K562 (cell line): Measurements from ENCODE around the gene HMCN1. TPM values are rescaled to one million over a fixed set of nuclear protein-coding genes. Genes with fewer than 3 reads are reported as not detected.

Experiments used
- ATAC-seq: fragments of 200-7000 bp; cut with Tn5 transposase; 3 replicates; pipeline ENCODE4 v1.9.1; 2020; ENCODE audit warnings: moderate library complexity
- BruUV-seq: library from RNA; stranded (reverse); fragments of 400-500 nt; replicated peaks from 2 replicates; lab custom pipeline; 2021; lab: Mats Ljungman, UMichigan
- CTCF ChIA-PET: fragments of 300-600 bp; formaldehyde crosslinking; extraction: SDS; loops from one replicate; lab custom pipeline; 2021; ENCODE audit warnings: low intra/inter-chr PET ratio; lab: Yijun Ruan, JAX
- POLR2A ChIA-PET: fragments of 300-600, 350-650 bp; sonication (Branson Sonifier 250); formaldehyde crosslinking; extraction: SDS; loops from one replicate; lab custom pipeline; 2021; ENCODE audit warnings: antibody characterized with exemption, inconsistent platforms; lab: Yijun Ruan, JAX
- DNase-seq, 4 experiments: peaks; one replicate each; pipeline versions ENCODE4 v3.0.0 to v3.0.0-alpha.2; 2011 to 2018; ENCODE audit warnings: low spot score in 3 of 4, mixed read lengths in 3 of 4; ENCODE audit errors: extremely low read depth in 1 of 4
- FAIRE-seq: peaks from 2 replicates; lab custom pipeline; 2011; peaks lifted over from hg19 to GRCh38; lab: Jason Lieb, UNC
- H2AFZ ChIP-seq: 2 replicates; pipeline ENCODE4 v1.6.0; 2011; ENCODE audit warnings: low read depth, low read length, control low read depth, inconsistent platforms
- H3K27ac ChIP-seq: fragments of 200-600 bp; 3 replicates; pipeline ENCODE4 v1.8.0; 2011; ENCODE audit warnings: low read depth, mild to moderate bottlenecking, control low read depth, inconsistent platforms, low read length, moderate library complexity, mixed read lengths; ENCODE audit errors: extremely low read depth
- H3K27me3 ChIP-seq, 2 experiments: fragments of 300-600 bp in 1 of 2; 2 replicates in 1 of 2; 3 replicates in 1 of 2; pipeline versions ENCODE4 v1.6.0 to v1.8.0; 2011; ENCODE audit warnings: inconsistent platforms in 2 of 2, low read length in 2 of 2, mild to moderate bottlenecking in 1 of 2, mixed read lengths in 1 of 2, moderate library complexity in 1 of 2; ENCODE audit not compliant: control insufficient read depth in 2 of 2, insufficient read depth in 2 of 2
- H3K36me3 ChIP-seq: fragments of 300-600 bp; 3 replicates; pipeline ENCODE4 v1.8.0; 2011; ENCODE audit warnings: mild to moderate bottlenecking, low read length, inconsistent platforms; ENCODE audit not compliant: control insufficient read depth, insufficient read depth
- H3K4me1 ChIP-seq, 2 experiments: fragments of 200-600 bp in 1 of 2; replicated peaks in 1 of 2; 2 replicates in 1 of 2; 3 replicates in 1 of 2; pipeline versions ENCODE4 v1.5.1 to v1.8.0; 2011; ENCODE audit warnings: inconsistent platforms in 2 of 2, low read length in 2 of 2, mild to moderate bottlenecking in 1 of 2, mixed read lengths in 1 of 2, moderate library complexity in 1 of 2; ENCODE audit not compliant: control insufficient read depth in 2 of 2, insufficient read depth in 2 of 2
- H3K4me2 ChIP-seq: 2 replicates; pipeline ENCODE4 v1.6.1; 2011; ENCODE audit warnings: low read length, control low read depth, inconsistent platforms, mixed read lengths; ENCODE audit not compliant: insufficient read depth
- H3K4me3 ChIP-seq: fragments of 200-600 bp; sonication (generic), shearing (Covaris generic); 2 replicates; pipeline ENCODE4 v1.5.1; 2016; ENCODE audit warnings: control low read depth, inconsistent platforms
- H3K79me2 ChIP-seq: fragments of 200-600 bp; 3 replicates; pipeline ENCODE4 v1.8.0; 2011; ENCODE audit warnings: low read length, inconsistent platforms; ENCODE audit not compliant: control insufficient read depth, insufficient read depth
- H3K9ac ChIP-seq, 2 experiments: 2 replicates each; pipeline versions ENCODE4 v1.6.0 to v1.6.1; 2011; ENCODE audit warnings: low read depth in 2 of 2, low read length in 2 of 2, control low read depth in 1 of 2, inconsistent platforms in 1 of 2, mild to moderate bottlenecking in 1 of 2, mixed read lengths in 1 of 2; ENCODE audit not compliant: insufficient read depth in 1 of 2
- H3K9me1 ChIP-seq: one replicate; pipeline ENCODE4 v1.6.0; 2011; ENCODE audit warnings: inconsistent platforms, mild to moderate bottlenecking, low read length, moderate library complexity; ENCODE audit not compliant: control insufficient read depth, insufficient read depth
- H3K9me3 ChIP-seq: replicated peaks from 2 replicates; pipeline ENCODE4 v1.5.1; 2011; ENCODE audit warnings: low read depth, low read length, inconsistent platforms; ENCODE audit not compliant: control insufficient read depth, insufficient read depth
- H4K20me1 ChIP-seq: replicated peaks from 2 replicates; pipeline ENCODE4 v1.6.1; 2011; ENCODE audit warnings: low read length, inconsistent platforms, mixed read lengths; ENCODE audit not compliant: control insufficient read depth, insufficient read depth
- BRCA1 ChIP-seq, 2 experiments: fragments of 450-650 bp in 1 of 2; sonication (generic) in 1 of 2; formaldehyde crosslinking in 1 of 2; IDR thresholded peaks; 2 replicates each; pipeline versions ENCODE4 v1.5.0 to v1.6.1; 2017 to 2020; ENCODE audit warnings: mild to moderate bottlenecking in 1 of 2, missing genetic modification reagents in 1 of 2
- CEBPG ChIP-seq, 3 experiments: fragments of 200-800 bp in 1 of 3; sonication (Bioruptor generic) in 1 of 3; sonication (generic) in 1 of 3; formaldehyde crosslinking in 1 of 3; IDR thresholded peaks in 2 of 3; conservative IDR thresholded peaks in 1 of 3; 2 replicates each; pipeline versions ENCODE4 v1.6.1 to v1.8.0; 2016 to 2022; ENCODE audit warnings: missing compliant biosample characterization in 2 of 3, missing genetic modification characterization in 2 of 3, mild to moderate bottlenecking in 1 of 3, missing genetic modification reagents in 1 of 3
- DPF2 ChIP-seq: fragments of 450-650 bp; IDR thresholded peaks from 2 replicates; pipeline ENCODE4 v1.6.1; 2016
- HSF4 ChIP-seq: fragments of 250-450 bp; sonication (Bioruptor Pico); IDR thresholded peaks from 2 replicates; pipeline ENCODE4 v2.1.2; 2022; ENCODE audit warnings: mild to moderate bottlenecking, moderate library complexity, borderline replicate concordance
- IRF1 ChIP-seq: sonication (generic); formaldehyde crosslinking; IDR thresholded peaks from 2 replicates; pipeline ENCODE4 v1.8.0; 2022; ENCODE audit warnings: missing genetic modification reagents, mild to moderate bottlenecking, borderline replicate concordance
- LCOR ChIP-seq: sonication (generic); formaldehyde crosslinking; IDR thresholded peaks from 2 replicates; pipeline ENCODE4 v1.8.0; 2022; ENCODE audit warnings: mild to moderate bottlenecking, missing genetic modification reagents
- NFIC ChIP-seq: fragments of 450-650 bp; IDR thresholded peaks from 2 replicates; pipeline ENCODE4 v1.6.1; 2017; ENCODE audit warnings: mild to moderate bottlenecking, inconsistent platforms
- PTTG1 ChIP-seq: fragments of 450-650 bp; IDR thresholded peaks from 2 replicates; pipeline ENCODE4 v1.6.1; 2016; ENCODE audit warnings: low read depth, mild to moderate bottlenecking, missing genetic modification characterization, missing compliant biosample characterization
- RBM25 ChIP-seq: fragments of 200-400 bp; formaldehyde crosslinking; IDR thresholded peaks from 2 replicates; pipeline ENCODE4 v1.6.1; 2018; ENCODE audit warnings: low read length, low read depth, moderate library complexity; ENCODE audit not compliant: severe bottlenecking
- RBM39 ChIP-seq: fragments of 200-400 bp; formaldehyde crosslinking; optimal IDR thresholded peaks from 2 replicates; pipeline ENCODE3; 2018; ENCODE audit warnings: low read depth, low read length
- RCOR1 ChIP-seq, 2 experiments: IDR thresholded peaks; 2 replicates each; pipeline ENCODE4 v1.6.1; 2012; ENCODE audit warnings: low read depth in 2 of 2, low read length in 2 of 2, borderline replicate concordance in 1 of 2, improper control_type of control experiment in 1 of 2
- SAFB2 ChIP-seq: fragments of 200-400 bp; formaldehyde crosslinking; IDR thresholded peaks from 2 replicates; pipeline ENCODE4 v1.6.1; 2018; ENCODE audit warnings: borderline replicate concordance, low read length, low read depth, moderate library complexity; ENCODE audit not compliant: severe bottlenecking
- TGIF2 ChIP-seq: sonication (generic); formaldehyde crosslinking; IDR thresholded peaks from 2 replicates; pipeline ENCODE4 v1.8.1; 2022; ENCODE audit warnings: mild to moderate bottlenecking, missing genetic modification reagents, moderate library complexity
- TRIM28 ChIP-seq: fragments of 450-650 bp; IDR thresholded peaks from 2 replicates; pipeline ENCODE4 v1.6.1; 2017
- ZNF3 ChIP-seq: fragments of 250-450 bp; sonication (Bioruptor Pico); IDR thresholded peaks from 2 replicates; pipeline ENCODE4 v1.5.0; 2021; ENCODE audit warnings: mild to moderate bottlenecking, moderate library complexity
- ZNF592 ChIP-seq: fragments of 450-650 bp; IDR thresholded peaks from 2 replicates; pipeline ENCODE4 v1.6.1; 2017; ENCODE audit warnings: antibody characterized with exemption, mild to moderate bottlenecking
- WGBS: fragments of 100-300 bp; shearing (Covaris generic); methylation state at CpG from one replicate; pipeline ENCODE4 v1.1.6; 2016; ENCODE audit warnings: low coverage, mixed read lengths; ENCODE audit not compliant: insufficient coverage; ENCODE audit errors: missing lambda C conversion rate; 5-methylcytosine and 5-hydroxymethylcytosine counted together
- in situ Hi-C: fragments of 300-500 bp; cut with MboI; formaldehyde crosslinking; loops from 4 replicates; pipeline ENCODE4 v1.15.0; 2018; ENCODE audit warnings: inconsistent platforms, mixed read lengths
- intact Hi-C: fragments of 100-400 bp; cut with micrococcal nuclease; formaldehyde crosslinking; loops from 2 replicates; pipeline ENCODE4 v1.14.2; 2022
- polyA plus RNA-seq, 8 experiments: library from polyadenylated mRNA; depleted of rRNA in 4 of 8; stranded (reverse) in 5 of 8; unstranded in 3 of 8; fragments of >200 nt; fragmentation: Nextera tagmentation in 2 of 8; fragmentation: Illumina TruSeq in 1 of 8; extraction: Ambion mirVana in 2 of 8; extraction: Trizol in 1 of 8; gene quantifications; 2 replicates each; pipeline versions ENCODE4 v1.2.1 to v1.2.3, GENCODE V29; 2011 to 2014; ENCODE audit warnings: inconsistent platforms in 1 of 8, missing spikeins in 1 of 8
- total RNA-seq, 7 experiments: library from RNA; depleted of rRNA in 6 of 7; stranded (reverse); fragments of >200 nt in 6 of 7; fragmentation: Illumina TruSeq in 2 of 7; extraction: Trizol in 2 of 7; gene quantifications; 2 replicates each; pipeline versions ENCODE4 v1.2.1 to v1.2.3, GENCODE V29; 2011 to 2021; ENCODE audit warnings: low replicate concordance in 1 of 7
- TF ChIP-seq, protein P1 (sequence below): fragments of 250-450 bp; sonication (Bioruptor Pico); IDR thresholded peaks from 2 replicates; pipeline ENCODE4 v1.4.0; 2020; ENCODE audit warnings: mild to moderate bottlenecking, moderate library complexity

HMCN1 gene
- total and polyA plus RNA-seq, 9 of the 15 experiments (the other 6 are each of a cell fraction or from before 2014, with no cell fraction given): 0.07 to 0.36 (median 0.21) TPM

GRCh38 chr1:185965870-185966269 is 231.7 kb downstream of the HMCN1 start:
- ChIA-PET CTCF (no interaction called here), POLR2A (no interaction called here)
- no peak overlapping the region for H3K4me3 ChIP-seq
- no peaks in the 10 kb centered on the region for H3K79me2 ChIP-seq
- FAIRE-seq (no peak), ATAC-seq (no peak), DNase-seq (no peak)
- H3K4me2 ChIP-seq: no peak overlapping the region
- no peaks in the 10 kb centered on the region for H3K9me1 ChIP-seq
- BruUV-seq: no TSS peak
- H4K20me1 ChIP-seq: no peaks in the 10 kb centered on the region
- H3K4me1 ChIP-seq: no peaks in the 10 kb centered on the region
- no peak overlapping the region for H2AFZ ChIP-seq
- H3K9me3 ChIP-seq: no peaks in the 10 kb centered on the region
- H3K36me3 ChIP-seq: no peaks in the 10 kb centered on the region
- intact Hi-C loops (no loop called here), in situ Hi-C loops (no loop called here)
- no peak overlapping the region for H3K9ac ChIP-seq
- WGBS: 24% methylated on average over 3 of the region's 3 CpGs
- no peaks in the 10 kb centered on the region for H3K27me3 ChIP-seq
- no peak overlapping the region for H3K27ac ChIP-seq
- TF ChIP-seq BRCA1 (IDR thresholded peaks at IDR 0.05): no peak
- TF ChIP-seq BRCA1 (CRISPR knock-in tag; IDR thresholded peaks at IDR 0.05): no peak
- TF ChIP-seq TRIM28: no peak
- TF ChIP-seq DPF2: no peak
- TF ChIP-seq ZNF592: no peak
- no peak for TF ChIP-seq TGIF2 (CRISPR knock-in tag)
- no peak for TF ChIP-seq CEBPG (CRISPR knock-in tag; IDR thresholded peaks at IDR 0.05)
- no peak for TF ChIP-seq CEBPG (tag; conservative IDR thresholded peaks at IDR 0.05 in 1 of 2, IDR thresholded peaks at IDR 0.05 in 1 of 2)
- TF ChIP-seq LCOR (CRISPR knock-in tag): no peak
- no peak for TF ChIP-seq RCOR1 (IDR thresholded peaks at IDR 0.05; ENCODE audit: borderline replicate concordance in 1 of 2, low read depth in 2 of 2, low read length in 2 of 2)
- TF ChIP-seq IRF1 (CRISPR knock-in tag): no peak
- TF ChIP-seq ZNF3 (CRISPR knock-in tag): no peak
- no peak for TF ChIP-seq PTTG1 (tag)
- no peak for TF ChIP-seq RBM39
- TF ChIP-seq RBM25: no peak
- TF ChIP-seq, protein P1, sequence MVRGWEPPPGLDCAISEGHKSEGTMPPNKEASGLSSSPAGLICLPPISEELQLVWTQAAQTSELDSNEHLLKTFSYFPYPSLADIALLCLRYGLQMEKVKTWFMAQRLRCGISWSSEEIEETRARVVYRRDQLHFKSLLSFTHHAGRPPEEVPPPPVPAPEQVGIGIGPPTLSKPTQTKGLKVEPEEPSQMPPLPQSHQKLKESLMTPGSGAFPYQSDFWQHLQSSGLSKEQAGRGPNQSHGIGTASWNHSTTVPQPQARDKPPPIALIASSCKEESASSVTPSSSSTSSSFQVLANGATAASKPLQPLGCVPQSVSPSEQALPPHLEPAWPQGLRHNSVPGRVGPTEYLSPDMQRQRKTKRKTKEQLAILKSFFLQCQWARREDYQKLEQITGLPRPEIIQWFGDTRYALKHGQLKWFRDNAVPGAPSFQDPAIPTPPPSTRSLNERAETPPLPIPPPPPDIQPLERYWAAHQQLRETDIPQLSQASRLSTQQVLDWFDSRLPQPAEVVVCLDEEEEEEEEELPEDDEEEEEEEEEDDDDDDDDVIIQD (CRISPR knock-in tag): no peak
- no peak for TF ChIP-seq SAFB2
- TF ChIP-seq HSF4 (CRISPR knock-in tag): no peak
- TF ChIP-seq NFIC: no peak
